ENCODE data around the gene POLE. TPM values are rescaled to one million over a fixed set of nuclear protein-coding genes. Genes with fewer than 3 reads are reported as not detected.
"Not testable (repeated sequence)": the region's sequence is repeated elsewhere in the genome, so short reads cannot be mapped to it uniquely, and the experiment has no call there.

POLE gene
- total and polyA plus RNA-seq, 7 experiments from 2014 or later = 3.6 to 138 (median 60.8) TPM

- ChIA-PET CTCF (no interaction called here), POLR2A (no interaction called here)
- Mint-ChIP-seq H3K27me3 (peaks cover 25 to 61% (median 43%) of the 10 kb centered on the region in 5 donors), H3K27ac (no peak overlapping the region), H3K9me3 (no peaks in the 10 kb centered on the region), H3K4me1 (peaks cover 8 to 26% (median 18%) of the 10 kb centered on the region in 7 donors), H3K36me3 (peaks cover 0 to 4% (median 0%) of the 10 kb centered on the region in 5 donors), H3K4me3 (peak overlapping the region in 2 of 10 donors; percentile 10 to 39)
- peaks cover under 1% of the 10 kb centered on the region in 2 donors for H3K4me1 ChIP-seq (ENCODE audit: control insufficient read depth in 2 of 2, insufficient read depth in 2 of 2, low read length in 2 of 2)
- no peak for DNase-seq
- no peak overlapping the region for H3K27ac ChIP-seq (ENCODE audit: low read depth, low read length)
- H3K27me3 ChIP-seq (ENCODE audit: control insufficient read depth in 2 of 2, insufficient read depth in 2 of 2, low read length in 2 of 2) = no peaks in the 10 kb centered on the region
- intact Hi-C loops (cut with micrococcal nuclease) = no loop called here
- no peak overlapping the region for H3K4me3 ChIP-seq (ENCODE audit: low read length)
- no peak for ATAC-seq
- H3K9me3 ChIP-seq (ENCODE audit: control insufficient read depth in 2 of 3, low read length in 3 of 3) = no peaks in the 10 kb centered on the region
- no peaks in the 10 kb centered on the region for H3K36me3 ChIP-seq (ENCODE audit: control insufficient read depth in 2 of 3, insufficient read depth in 3 of 3, low read length in 3 of 3)
Measured at GRCh38 chr12:132602572-132603239, 84.4 kb downstream of the POLE start.

DNA sequence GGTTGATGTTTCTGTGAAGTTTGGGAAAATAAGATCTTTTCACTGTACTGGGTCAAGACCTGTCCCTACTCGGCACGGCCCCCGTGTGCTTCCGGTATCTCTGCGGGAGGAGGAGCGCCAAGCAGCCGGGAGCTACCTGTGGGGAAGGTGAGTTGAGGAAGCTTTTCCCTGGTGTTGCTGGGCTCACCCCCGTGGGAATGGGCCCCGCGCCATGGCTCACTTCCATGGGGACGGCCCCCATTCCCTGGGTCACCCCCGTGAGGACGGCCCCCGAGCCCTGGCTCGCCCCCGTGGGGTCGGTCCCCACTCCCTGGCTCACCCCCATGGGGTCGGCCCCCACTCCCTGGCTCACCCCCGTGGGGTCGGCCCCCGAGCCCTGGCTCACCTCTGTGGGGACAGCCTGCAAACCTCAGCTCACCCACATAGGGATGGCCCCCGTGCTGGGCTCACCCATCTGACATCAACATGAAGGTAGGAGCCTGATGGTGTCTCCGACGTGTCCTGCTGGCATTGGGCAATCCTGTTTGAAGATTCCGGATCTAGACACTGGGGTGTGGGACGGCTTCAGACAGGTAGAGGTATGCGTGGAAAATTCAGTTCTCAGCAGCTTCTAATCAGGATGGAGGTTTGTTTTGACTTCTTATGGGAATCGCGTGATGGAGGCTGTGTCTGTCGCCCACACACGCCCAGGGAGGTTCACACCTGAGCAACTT, 85.8 kb downstream of the POLE start:
- intact Hi-C loops (cut with micrococcal nuclease) = no loop called here
- Mint-ChIP-seq H3K36me3 (peaks cover 0 to 4% (median 0%) of the 10 kb centered on the region in 5 donors), H3K4me3 (peak overlapping the region; percentile 70 to 98 (median 80)), H3K27ac (peak overlapping the region in 4 of 9 donors; percentile 13 to 85 (median 67)), H3K27me3 (peaks cover 28 to 60% (median 41%) of the 10 kb centered on the region in 5 donors), H3K4me1 (peaks cover 13 to 33% (median 26%) of the 10 kb centered on the region in 7 donors), H3K9me3 (peaks cover 0 to 3% (median 0%) of the 10 kb centered on the region in 11 donors)
- ChIA-PET POLR2A (no interaction called here), CTCF (no interaction called here)
- Histone ChIP-seq H3K36me3 (ENCODE audit: control insufficient read depth in 2 of 3, insufficient read depth in 3 of 3, low read length in 3 of 3) (no peaks in the 10 kb centered on the region), H3K4me1 (ENCODE audit: control insufficient read depth in 2 of 2, insufficient read depth in 2 of 2, low read length in 2 of 2) (peaks cover 5 to 6% of the 10 kb centered on the region in 2 donors), H3K27me3 (ENCODE audit: control insufficient read depth in 2 of 2, insufficient read depth in 2 of 2, low read length in 2 of 2) (no peaks in the 10 kb centered on the region), H3K9me3 (ENCODE audit: control insufficient read depth in 2 of 3, low read length in 3 of 3) (no peaks in the 10 kb centered on the region), H3K4me3 (ENCODE audit: low read length) (peak overlapping the region; percentile 48), H3K27ac (ENCODE audit: low read depth, low read length) (no peak overlapping the region)
- ATAC-seq = no peak
- no peak for DNase-seq

GRCh38 chr12:132600048-132601032, 86.8 kb downstream of the POLE start:
- Histone ChIP-seq H3K9me3 (ENCODE audit: control insufficient read depth in 2 of 3, low read length in 3 of 3) (no peaks in the 10 kb centered on the region), H3K4me1 (ENCODE audit: control insufficient read depth in 2 of 2, insufficient read depth in 2 of 2, low read length in 2 of 2) (peaks cover 5 to 6% of the 10 kb centered on the region in 2 donors), H3K4me3 (ENCODE audit: low read length) (peak overlapping the region; percentile 48), H3K27me3 (ENCODE audit: control insufficient read depth in 2 of 2, insufficient read depth in 2 of 2, low read length in 2 of 2) (no peaks in the 10 kb centered on the region), H3K27ac (ENCODE audit: low read depth, low read length) (no peak overlapping the region), H3K36me3 (ENCODE audit: control insufficient read depth in 2 of 3, insufficient read depth in 3 of 3, low read length in 3 of 3) (no peaks in the 10 kb centered on the region)
- POLR2A ChIA-PET = no interaction called here
- CTCF ChIA-PET = no interaction called here
- H3K36me3 Mint-ChIP-seq = peaks cover 0 to 4% (median 0%) of the 10 kb centered on the region in 5 donors
- peak overlapping the region; percentile 70 to 98 (median 82) for H3K4me3 Mint-ChIP-seq
- peak in 5 of 9 donors; percentile 28 to 53 (median 38) for DNase-seq
- H3K9me3 Mint-ChIP-seq = peaks cover 0 to 3% (median 0%) of the 10 kb centered on the region in 11 donors
- peaks cover 32 to 60% (median 43%) of the 10 kb centered on the region in 5 donors for H3K27me3 Mint-ChIP-seq
- intact Hi-C loops (cut with micrococcal nuclease) = loop anchor here in 1 of 2 donors (1.0 kb wide), 1 partner anchor 15 kb away; no protein-coding TSS in a partner anchor
- H3K27ac Mint-ChIP-seq = peak overlapping the region in 4 of 9 donors; percentile 13 to 85 (median 68)
- ATAC-seq = peak; percentile 65
- H3K4me1 Mint-ChIP-seq = peaks cover 13 to 33% (median 26%) of the 10 kb centered on the region in 7 donors

DNA sequence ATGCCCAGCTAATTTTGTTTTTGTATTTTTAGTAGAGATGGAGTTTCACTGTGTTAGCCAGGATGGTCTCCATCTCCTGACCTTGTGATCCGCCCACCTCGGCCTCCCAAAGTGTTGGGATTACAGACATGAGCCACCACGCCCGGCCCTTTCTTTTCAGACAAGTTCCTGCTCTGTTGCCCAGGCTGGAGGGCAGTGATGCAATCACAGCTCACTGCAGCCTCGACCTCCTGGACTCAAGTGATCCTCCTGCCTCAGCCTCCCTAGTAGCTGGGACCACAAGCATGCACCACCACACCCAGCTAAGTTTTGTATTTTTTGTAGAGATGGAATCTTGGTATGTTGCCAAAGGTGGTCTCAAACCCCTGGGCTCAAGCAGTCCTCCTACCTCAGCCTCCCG, 87.6 kb downstream of the POLE start:
- CTCF ChIA-PET = interaction anchor here (0.7 kb wide), 1 partner anchor 10 kb away, joined by 3 read pairs; no protein-coding TSS in a partner anchor
- intact Hi-C loops (cut with micrococcal nuclease); H3K9me3 Mint-ChIP-seq; H3K27me3 ChIP-seq (ENCODE audit: control insufficient read depth in 2 of 2, insufficient read depth in 2 of 2, low read length in 2 of 2); H3K36me3 Mint-ChIP-seq; H3K9me3 ChIP-seq (ENCODE audit: control insufficient read depth in 2 of 3, low read length in 3 of 3); DNase-seq; H3K4me1 ChIP-seq (ENCODE audit: control insufficient read depth in 2 of 2, insufficient read depth in 2 of 2, low read length in 2 of 2); H3K36me3 ChIP-seq (ENCODE audit: control insufficient read depth in 2 of 3, insufficient read depth in 3 of 3, low read length in 3 of 3); H3K4me3 ChIP-seq (ENCODE audit: low read length); POLR2A ChIA-PET; ATAC-seq; H3K27ac ChIP-seq (ENCODE audit: low read depth, low read length): not testable (repeated sequence)
- peaks cover 26 to 58% (median 42%) of the 10 kb centered on the region in 5 donors for H3K27me3 Mint-ChIP-seq
- peak overlapping the region in 9 of 10 donors; percentile 42 to 98 (median 83) for H3K4me3 Mint-ChIP-seq
- peaks cover 13 to 33% (median 26%) of the 10 kb centered on the region in 7 donors for H3K4me1 Mint-ChIP-seq
- H3K27ac Mint-ChIP-seq = peak overlapping the region in 4 of 9 donors; percentile 38 to 72 (median 54)

DNA sequence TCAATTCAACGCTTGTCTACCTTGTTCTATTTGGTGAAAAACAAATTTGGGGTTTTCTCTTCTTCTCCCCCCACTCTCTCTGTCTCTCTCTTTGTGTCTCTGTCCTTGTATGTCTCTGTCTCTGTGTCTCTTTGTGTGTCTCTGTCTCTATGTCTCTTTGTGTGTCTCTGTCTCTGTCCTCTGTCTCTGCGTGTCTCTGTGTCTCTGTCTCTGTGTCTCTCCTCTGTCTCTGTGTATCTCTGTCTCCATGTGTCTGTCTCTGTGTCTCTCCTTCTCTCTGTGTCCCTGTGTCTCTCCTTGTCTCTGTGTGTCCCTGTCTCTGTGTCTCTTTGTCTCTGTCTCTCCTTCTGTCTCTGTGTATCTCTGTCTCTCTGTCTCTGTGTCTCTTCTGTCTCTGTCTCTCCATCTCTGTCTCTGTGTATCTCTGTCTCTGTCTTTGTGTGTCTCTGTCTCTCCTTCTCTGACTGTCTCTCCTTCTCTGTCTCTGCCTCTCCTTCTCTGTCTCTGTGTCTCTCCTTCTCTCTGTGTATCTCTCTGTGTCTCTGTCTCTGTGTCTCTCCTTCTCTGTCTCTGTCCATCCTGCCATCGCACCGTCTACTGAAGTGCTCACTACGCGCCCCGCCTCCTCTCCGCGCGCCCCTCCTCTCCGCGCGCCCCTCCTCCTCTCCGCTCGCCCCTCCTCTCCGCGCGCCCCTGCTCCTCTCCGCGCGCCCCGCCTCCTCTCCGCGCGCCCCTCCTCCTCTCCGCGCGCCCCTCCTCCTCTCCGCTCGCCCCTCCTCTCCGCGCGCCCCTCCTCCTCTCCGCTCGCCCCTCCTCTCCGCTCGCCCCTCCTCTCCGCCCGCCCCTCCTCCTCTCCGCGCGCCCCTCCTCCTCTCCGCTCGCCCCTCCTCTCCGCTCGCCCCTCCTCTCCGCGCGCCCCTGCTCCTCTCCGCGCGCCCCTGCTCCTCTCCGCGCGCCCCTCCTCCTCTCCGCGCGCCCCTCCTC, 89.5 kb downstream of the POLE start:
- Histone ChIP-seq H3K36me3 (ENCODE audit: control insufficient read depth in 2 of 3, insufficient read depth in 3 of 3, low read length in 3 of 3) (no peaks in the 10 kb centered on the region), H3K9me3 (ENCODE audit: control insufficient read depth in 2 of 3, low read length in 3 of 3) (no peaks in the 10 kb centered on the region), H3K4me1 (ENCODE audit: control insufficient read depth in 2 of 2, insufficient read depth in 2 of 2, low read length in 2 of 2) (peaks cover 5 to 6% of the 10 kb centered on the region in 2 donors), H3K27ac (ENCODE audit: low read depth, low read length) (no peak overlapping the region), H3K4me3 (ENCODE audit: low read length) (peak overlapping the region; percentile 49), H3K27me3 (ENCODE audit: control insufficient read depth in 2 of 2, insufficient read depth in 2 of 2, low read length in 2 of 2) (no peaks in the 10 kb centered on the region)
- Mint-ChIP-seq H3K27ac (peak overlapping the region in 6 of 9 donors; percentile 11 to 94 (median 47)), H3K4me3 (peak overlapping the region; percentile 62 to 98 (median 86)), H3K36me3 (peaks cover 0 to 4% (median 0%) of the 10 kb centered on the region in 5 donors), H3K9me3 (peaks cover 0 to 3% (median 0%) of the 10 kb centered on the region in 11 donors), H3K4me1 (peaks cover 15 to 34% (median 28%) of the 10 kb centered on the region in 7 donors), H3K27me3 (peaks cover 29 to 60% (median 47%) of the 10 kb centered on the region in 5 donors)
- DNase-seq = peak in 5 of 9 donors; percentile 12 to 54 (median 45)
- POLR2A ChIA-PET = no interaction called here
- CTCF ChIA-PET = no interaction called here
- intact Hi-C loops (cut with micrococcal nuclease) = no loop called here
- peak; percentile 43 for ATAC-seq

Measured in naive thymus-derived CD4-positive, alpha-beta T cell (primary cell).